Heart left ventricle (tissue), 16 donors: ENCODE measurements around the gene ERFL. TPM values are rescaled to one million over a fixed set of nuclear protein-coding genes. Genes with fewer than 3 reads are reported as not detected.
A peak's percentile ranks its signal among the peaks of the same experiment; 100 is the strongest.

Experiments
- ATAC-seq, 4 donors: fragments of 200-7000 bp; cut with Tn5 transposase; one replicate each; pipeline ENCODE4 v1.9.1; 2020 to 2022; ENCODE audit warnings: moderate library complexity in 4 of 4, mild to moderate bottlenecking in 3 of 4, moderate number of reproducible peaks in 1 of 4
- DNase-seq, 5 donors: peaks; one replicate each; pipeline ENCODE4 v3.0.0-alpha.2; 2020
- H3K27ac ChIP-seq, 12 donors: fragments of 200-600 bp; sonication (generic) in 4 of 12; one replicate each; pipeline versions ENCODE4 v1.5.0 to v1.8.0; 2016 to 2022; ENCODE audit warnings: mild to moderate bottlenecking in 2 of 12
- H3K27me3 ChIP-seq, 9 donors: fragments of 200-600 bp; sonication (generic) in 2 of 9; one replicate each; pipeline versions ENCODE4 v1.5.1 to v1.8.0; 2016 to 2022; ENCODE audit warnings: mild to moderate bottlenecking in 3 of 9
- H3K36me3 ChIP-seq, 9 donors: fragments of 200-600 bp; sonication (generic) in 2 of 9; one replicate each; pipeline versions ENCODE4 v1.5.0 to v1.8.0; 2018 to 2022; ENCODE audit warnings: mild to moderate bottlenecking in 2 of 9
- H3K4me1 ChIP-seq, 12 donors: fragments of 200-600 bp; sonication (generic) in 4 of 12; one replicate each; pipeline versions ENCODE4 v1.5.0 to v1.8.0; 2016 to 2022; ENCODE audit warnings: mild to moderate bottlenecking in 3 of 12
- H3K4me3 ChIP-seq, 12 donors: fragments of 200-600 bp; sonication (generic) in 4 of 12; one replicate each; pipeline versions ENCODE4 v1.5.0 to v1.8.0; 2017 to 2022; ENCODE audit warnings: mild to moderate bottlenecking in 9 of 12, moderate library complexity in 4 of 12
- H3K9me3 ChIP-seq, 12 donors: fragments of 200-600 bp; sonication (generic) in 4 of 12; one replicate each; pipeline versions ENCODE4 v1.5.0 to v1.8.0; 2016 to 2022; ENCODE audit warnings: mild to moderate bottlenecking in 1 of 12
- POLR2A ChIP-seq, 2 donors: fragments of 450-650 bp; IDR thresholded peaks; one replicate each; pipeline ENCODE4 v1.6.1; 2017; ENCODE audit warnings: antibody characterized with exemption in 2 of 2, mild to moderate bottlenecking in 2 of 2, moderate library complexity in 2 of 2
- WGBS, 4 donors: extraction: QIAGEN DNeasy Blood & Tissue Kit in 2 of 4; methylation state at CpG; one replicate each; pipeline versions ENCODE4 v1.1.5 to v1.1.7; 2013 to 2018; 5-methylcytosine and 5-hydroxymethylcytosine counted together
- intact Hi-C, 10 donors: fragments of 100-400 bp; cut with DNase I; formaldehyde crosslinking; loops; one replicate each; pipeline versions ENCODE4 v1.11.1 to v1.14.2; 2022
- microRNA-seq, 4 donors: library from miRNA; unstranded; fragments of <30 nt; microRNA quantifications; one replicate each; pipeline versions ENCODE4 to v1.2.0, GENCODE V29; 2017 to 2020
- polyA plus RNA-seq, 2 donors: library from polyadenylated mRNA; stranded (reverse); fragments of 200-250 nt; gene quantifications; one replicate each; pipeline ENCODE4 v1.2.3, GENCODE V29; 2013
- total RNA-seq, 9 donors: library from RNA; depleted of rRNA in 2 of 9; stranded (reverse); fragments of >200 nt in 2 of 9; fragmentation: NEBNext Ultra II Directional in 3 of 9; extraction: Animal tissue kit (Norgen Biotek cat#: 25700) in 3 of 9; gene quantifications; one replicate each; pipeline versions ENCODE4 v1.1.0 to v1.2.4, GENCODE V29; 2016 to 2023
- TF ChIP-seq, protein P1 (sequence below), 12 donors: fragments of 200-600 bp; sonication (generic) in 4 of 12; IDR thresholded peaks; one replicate each; pipeline versions ENCODE4 v1.5.0 to v1.8.0; 2018 to 2022; ENCODE audit warnings: antibody characterized with exemption in 12 of 12, mild to moderate bottlenecking in 5 of 12
- donor health status: ischemic (EF 13 %, LVEDD 7.1; RV severe dilation, severe dysfunction).
- donor health status: healthy with polysubstance abuse.
- donor health status: DM: no; HTN: yes; CAD: no.
- donor health status: DM: no; HTN: no; CAD: no.
- donor health status: ischemic (EF 25% LVEDD 6.9; RV normal size, moderate dysfunction).
- donor health status: ischemic (EF 25% LVEDD 5.7; RV mildly dilated, moderate dysfunction).
- donor health status: healthy.
- donor health status: DM: yes; HTN: yes; CAD: no.
- donor health status: ischemic (EF 35%, LVEDD 5.7; RV mildly dilated, moderate dysfunction).
- donor health status: nonischemic (EF 11% LVEDD 7.7; RV severe dilation, severe dysfunction).
- donor health status: DM: yes; HTN: yes; CAD: no.
- donor health status: PGD.
- donor health status: ischemic (EF 29% LVEDD 5.4; RV normal size, mild dysfunction).
- donor health status: nonischemic (EF 23%, LVEDD 6.1; RV moderate dilation, normal function).

The ERFL gene
- total and polyA plus RNA-seq, 11 donors, result 0.13 TPM; not detected in 10

GRCh38 chr19:41859618-41860418, 68.4 kb downstream of the ERFL start, which contains the start of gene RPS19:
RPS19 (plus strand) TSS chr19:41860255; CDS start chr19:41860775, 520 bp downstream.
- peaks cover 0 to 42% (median 39%) of the 10 kb centered on the region in 9 donors for H3K36me3 ChIP-seq
- no peaks in the 10 kb centered on the region for H3K27me3 ChIP-seq
- H3K4me1 ChIP-seq, result peaks cover 6 to 43% (median 30%) of the 10 kb centered on the region in 12 donors
- DNase-seq (peak; percentile 98 to 99 (median 99)), ATAC-seq (peak; percentile 95 to 97 (median 96))
- H3K4me3 ChIP-seq, result peak within 1 kb of the TSS; percentile 74 to 94 (median 86)
- H3K9me3 ChIP-seq, result no peaks in the 10 kb centered on the region
- intact Hi-C loops, result loop anchor here in 5 of 10 donors (1.0 to 10.0 kb wide), 3 partner anchors 24 to 355 kb away; partner anchors contain the start of genes RABAC1 (in 2 of the 5) and DEDD2 (in 1 of the 5)
- peak within 1 kb of the TSS; percentile 91 to 99 (median 97) for H3K27ac ChIP-seq
- TF ChIP-seq POLR2A (IDR thresholded peaks at IDR 0.05), result peak; percentile 31 to 78
- TF ChIP-seq, protein P1, sequence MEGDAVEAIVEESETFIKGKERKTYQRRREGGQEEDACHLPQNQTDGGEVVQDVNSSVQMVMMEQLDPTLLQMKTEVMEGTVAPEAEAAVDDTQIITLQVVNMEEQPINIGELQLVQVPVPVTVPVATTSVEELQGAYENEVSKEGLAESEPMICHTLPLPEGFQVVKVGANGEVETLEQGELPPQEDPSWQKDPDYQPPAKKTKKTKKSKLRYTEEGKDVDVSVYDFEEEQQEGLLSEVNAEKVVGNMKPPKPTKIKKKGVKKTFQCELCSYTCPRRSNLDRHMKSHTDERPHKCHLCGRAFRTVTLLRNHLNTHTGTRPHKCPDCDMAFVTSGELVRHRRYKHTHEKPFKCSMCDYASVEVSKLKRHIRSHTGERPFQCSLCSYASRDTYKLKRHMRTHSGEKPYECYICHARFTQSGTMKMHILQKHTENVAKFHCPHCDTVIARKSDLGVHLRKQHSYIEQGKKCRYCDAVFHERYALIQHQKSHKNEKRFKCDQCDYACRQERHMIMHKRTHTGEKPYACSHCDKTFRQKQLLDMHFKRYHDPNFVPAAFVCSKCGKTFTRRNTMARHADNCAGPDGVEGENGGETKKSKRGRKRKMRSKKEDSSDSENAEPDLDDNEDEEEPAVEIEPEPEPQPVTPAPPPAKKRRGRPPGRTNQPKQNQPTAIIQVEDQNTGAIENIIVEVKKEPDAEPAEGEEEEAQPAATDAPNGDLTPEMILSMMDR (IDR thresholded peaks at IDR 0.05), result peak; percentile 44 to 81 (median 66)
- 0% methylated on average over 40 to 76 of the region's 76 CpGs for whole genome bisulfite sequencing, 4 donors

DNA sequence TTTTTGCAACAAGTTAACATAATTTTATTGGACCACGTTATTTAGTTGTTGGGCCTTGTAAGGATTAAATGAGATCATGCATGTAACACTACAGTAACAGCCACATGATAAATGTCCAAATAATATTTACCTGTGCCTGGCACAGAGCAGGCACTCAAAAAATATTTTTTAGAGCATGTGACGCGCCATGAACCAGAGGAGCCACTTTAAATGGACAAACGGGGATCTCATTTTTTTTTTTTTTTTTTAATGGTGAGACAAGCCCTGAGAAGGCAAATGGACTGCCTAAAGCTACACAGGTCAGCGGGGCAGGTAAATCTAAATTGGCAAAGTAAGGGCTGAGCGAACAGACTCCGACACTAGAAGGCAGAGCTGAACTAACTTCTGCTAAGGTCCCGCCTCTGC, 69.0 kb downstream of the ERFL start:
- no peak for ATAC-seq
- WGBS, 4 donors, result 5 to 7% (median 7%) methylated on average over 8 of the region's 8 CpGs
- intact Hi-C loops, result loop anchor here in 2 of 10 donors (1.0 kb wide), 1 partner anchor 25 kb away; no protein-coding TSS in a partner anchor

More for the DNA sequence above, 69.0 kb downstream of the ERFL start:
- DNase-seq, result no peak
- TF ChIP-seq, protein P1 (IDR thresholded peaks at IDR 0.05), result peak in 1 of 12 donors; percentile 58
- TF ChIP-seq POLR2A (IDR thresholded peaks at IDR 0.05), result no peak
- peaks cover 0 to 36% (median 33%) of the 10 kb centered on the region in 9 donors for H3K36me3 ChIP-seq
- peak overlapping the region in 9 of 12 donors; percentile 78 to 94 (median 88) for H3K4me3 ChIP-seq
- H3K9me3 ChIP-seq, result no peaks in the 10 kb centered on the region
- H3K27me3 ChIP-seq, result no peaks in the 10 kb centered on the region
- peak overlapping the region in 11 of 12 donors; percentile 11 to 99 (median 96) for H3K27ac ChIP-seq
- H3K4me1 ChIP-seq, result peaks cover 6 to 41% (median 30%) of the 10 kb centered on the region in 12 donors

Small RNAs within 50 kb of the gene (microRNA-seq; reads per million reads assigned to microRNA genes)
- 0 reads per million in 4 donors for gene MIR6797

Other genes with a start within 250 kb of the ERFL start
- gene CEACAM7, start 240.2 kb downstream of the ERFL start, total RNA-seq, result under 1 TPM in 1 of 9 donors, not detected in 8; 0.26 TPM
- gene CEACAM7, start 240.2 kb downstream of the ERFL start, polyA plus RNA-seq, result under 1 TPM in 1 of 2 donors, not detected in 1; 0.12 TPM
- under 1 TPM in 1 of 9 donors, not detected in 8; 0.75 TPM for gene CEACAM5, start 219.8 kb downstream of the ERFL start, total RNA-seq
- gene CEACAM5, start 219.8 kb downstream of the ERFL start, polyA plus RNA-seq, result under 1 TPM in 1 of 2 donors, not detected in 1; 0.22 TPM
- gene CEACAM6, start 172.9 kb downstream of the ERFL start, total RNA-seq, result under 1 TPM in 2 of 9 donors, not detected in 7; 0.12 to 0.53 TPM
- under 1 TPM in 1 of 2 donors, not detected in 1; 0.08 TPM for gene CEACAM6, start 172.9 kb downstream of the ERFL start, polyA plus RNA-seq
- gene CEACAM3, start 131.9 kb downstream of the ERFL start, total RNA-seq, result 1 to 10 TPM in 2 of 9 donors, not detected in 7; 1.6 to 2.0 TPM
- under 1 TPM in 1 of 2 donors, not detected in 1; 0.07 TPM for gene CEACAM3, start 131.9 kb downstream of the ERFL start, polyA plus RNA-seq
- gene LYPD4, start 83.8 kb downstream of the ERFL start, total RNA-seq, result not detected
- gene LYPD4, start 83.8 kb downstream of the ERFL start, polyA plus RNA-seq, result not detected
- not detected for gene DMRTC2, start 83.4 kb downstream of the ERFL start, total RNA-seq
- gene DMRTC2, start 83.4 kb downstream of the ERFL start, polyA plus RNA-seq, result not detected
- 1,000 to 10,000 TPM in 1 of 9 donors, 100 to 1,000 TPM in 8; 161 to 1,072 (median 585) TPM for gene RPS19, start 68.2 kb downstream of the ERFL start, total RNA-seq
- gene RPS19, start 68.2 kb downstream of the ERFL start, polyA plus RNA-seq, result 1,000 to 10,000 TPM in 1 of 2 donors, 100 to 1,000 TPM in 1; 840 to 1,676 TPM
- gene CD79A, start 51.2 kb downstream of the ERFL start, total RNA-seq, result under 1 TPM in 3 of 9 donors, not detected in 6; 0.37 to 0.88 (median 0.45) TPM
- under 1 TPM in 1 of 2 donors, not detected in 1; 0.51 TPM for gene CD79A, start 51.2 kb downstream of the ERFL start, polyA plus RNA-seq
- 10 to 100 TPM; 22.8 to 89.2 (median 27.2) TPM for gene ARHGEF1, start 45.3 kb downstream of the ERFL start, total RNA-seq
- 10 to 100 TPM; 32.1 to 44.1 TPM for gene ARHGEF1, start 45.3 kb downstream of the ERFL start, polyA plus RNA-seq
- gene RABAC1, start 30.9 kb upstream of the ERFL start, total RNA-seq, result 100 to 1,000 TPM in 3 of 9 donors, 10 to 100 TPM in 6; 43.2 to 128 (median 67.2) TPM
- 100 to 1,000 TPM in 1 of 2 donors, 10 to 100 TPM in 1; 97.2 to 217 TPM for gene RABAC1, start 30.9 kb upstream of the ERFL start, polyA plus RNA-seq
- 100 to 1,000 TPM; 165 to 414 (median 231) TPM for gene ATP1A3, start 65.8 kb upstream of the ERFL start, total RNA-seq
- 100 to 1,000 TPM in 1 of 2 donors, 10 to 100 TPM in 1; 48.3 to 117 TPM for gene ATP1A3, start 65.8 kb upstream of the ERFL start, polyA plus RNA-seq
- 1 to 10 TPM; 1.4 to 9.0 (median 3.6) TPM for gene GRIK5, start 141.8 kb upstream of the ERFL start, total RNA-seq
- under 1 TPM; 0.28 to 0.72 TPM for gene GRIK5, start 141.8 kb upstream of the ERFL start, polyA plus RNA-seq
- gene ZNF574, start 147.7 kb upstream of the ERFL start, total RNA-seq, result 10 to 100 TPM in 3 of 9 donors, 1 to 10 TPM in 6; 6.3 to 17.7 (median 8.8) TPM
- gene ZNF574, start 147.7 kb upstream of the ERFL start, polyA plus RNA-seq, result 1 to 10 TPM; 5.1 to 6.9 TPM
- gene POU2F2, start 204.0 kb upstream of the ERFL start, total RNA-seq, result 10 to 100 TPM in 1 of 9 donors, 1 to 10 TPM in 1, under 1 TPM in 7; 0.16 to 10.1 (median 0.50) TPM
- under 1 TPM; 0.61 to 0.69 TPM for gene POU2F2, start 204.0 kb upstream of the ERFL start, polyA plus RNA-seq